A549 (cell line): ENCODE data around the gene TESPA1.

Experiments used
- CBX2 ChIP-seq: fragments of 200-600 bp; sonication (generic); IDR thresholded peaks from 2 replicates; pipeline ENCODE4 v1.6.1; 2016; ENCODE audit warnings: low read depth, mild to moderate bottlenecking, borderline replicate concordance
- CHD2 ChIP-seq: fragments of 150-350 bp; IDR thresholded peaks from 2 replicates; pipeline ENCODE4 v1.6.1; 2014; ENCODE audit warnings: low read length; ENCODE audit not compliant: partially characterized antibody
- CTCF ChIP-seq: fragments of >200 bp; sonication (Bioruptor Twin); formaldehyde crosslinking; IDR thresholded peaks from 3 replicates; pipeline ENCODE4 v1.5.1; 2016
- EP300 ChIP-seq, 2 experiments: fragments of >200 bp; sonication (Bioruptor Twin); formaldehyde crosslinking; IDR thresholded peaks; 2 replicates in 1 of 2; 3 replicates in 1 of 2; pipeline ENCODE4 v1.6.1; 2016 to 2017
- HDAC2 ChIP-seq: fragments of 200-600 bp; sonication (generic); IDR thresholded peaks from 2 replicates; pipeline ENCODE4 v1.6.1; 2016
- POLR2A ChIP-seq: IDR thresholded peaks from 2 replicates; pipeline ENCODE4 v1.6.1; 2012; ENCODE audit warnings: mild to moderate bottlenecking, low read length
- RFX5 ChIP-seq: fragments of 450-650 bp; IDR thresholded peaks from 2 replicates; pipeline ENCODE4 v1.7.1; 2014; ENCODE audit warnings: antibody characterized with exemption, mild to moderate bottlenecking, moderate library complexity
- RNF2 ChIP-seq: fragments of 200-600 bp; sonication (generic); IDR thresholded peaks from 2 replicates; pipeline ENCODE4 v1.6.1; 2016; ENCODE audit warnings: low read depth, mild to moderate bottlenecking, antibody characterized with exemption, moderate library complexity, borderline replicate concordance
- TF ChIP-seq, protein P1 (sequence below): fragments of 150-350 bp; IDR thresholded peaks from 2 replicates; pipeline ENCODE4 v1.6.1; 2014; ENCODE audit warnings: low read depth, mild to moderate bottlenecking, low read length

- TF ChIP-seq RNF2 (no peak), CTCF (no peak), POLR2A (no peak), CHD2 (no peak), HDAC2 (no peak), RFX5 (no peak), CBX2 (no peak), EP300 (IDR thresholded peaks at IDR 0.05) (no peak)
- TF ChIP-seq, protein P1, sequence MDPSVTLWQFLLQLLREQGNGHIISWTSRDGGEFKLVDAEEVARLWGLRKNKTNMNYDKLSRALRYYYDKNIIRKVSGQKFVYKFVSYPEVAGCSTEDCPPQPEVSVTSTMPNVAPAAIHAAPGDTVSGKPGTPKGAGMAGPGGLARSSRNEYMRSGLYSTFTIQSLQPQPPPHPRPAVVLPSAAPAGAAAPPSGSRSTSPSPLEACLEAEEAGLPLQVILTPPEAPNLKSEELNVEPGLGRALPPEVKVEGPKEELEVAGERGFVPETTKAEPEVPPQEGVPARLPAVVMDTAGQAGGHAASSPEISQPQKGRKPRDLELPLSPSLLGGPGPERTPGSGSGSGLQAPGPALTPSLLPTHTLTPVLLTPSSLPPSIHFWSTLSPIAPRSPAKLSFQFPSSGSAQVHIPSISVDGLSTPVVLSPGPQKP: no peak
Measured at GRCh38 chr12:54945082-54945481, 39.5 kb downstream of the TESPA1 start.
